ENCODE measurements around the gene MYO1B. TPM values are rescaled to one million over a fixed set of nuclear protein-coding genes. Genes with fewer than 3 reads are reported as not detected.

MYO1B gene
- polyA plus RNA-seq, 2 donors: 12.9 to 25.6 TPM

- Histone ChIP-seq H3K9me3 (ENCODE audit: control insufficient read depth in 2 of 2, insufficient read depth in 1 of 2, low read depth in 1 of 2, low read length in 1 of 2) (no peaks in the 10 kb centered on the region), H3K4me1 (ENCODE audit: control insufficient read depth in 2 of 2, insufficient read depth in 2 of 2, low read length in 1 of 2) (no peaks in the 10 kb centered on the region), H3K27me3 (ENCODE audit: control insufficient read depth in 1 of 2, insufficient read depth in 2 of 2, low read length in 2 of 2) (no peaks in the 10 kb centered on the region), H3K4me3 (ENCODE audit: low read depth in 1 of 2, low read length in 2 of 2) (no peak overlapping the region), H3K36me3 (ENCODE audit: control insufficient read depth in 2 of 2, insufficient read depth in 2 of 2, low read length in 1 of 2) (no peaks in the 10 kb centered on the region), H3K27ac (ENCODE audit: low read depth in 2 of 2, low read length in 1 of 2) (no peak overlapping the region)
- 86 to 89% methylated on average over 13 of the region's 13 CpGs for WGBS, 2 donors
Measured at GRCh38 chr2:191280834-191281756, 35.9 kb downstream of the MYO1B start.

GRCh38 chr2:191285252-191285651 lies 40.0 kb downstream of the MYO1B start:
- no peaks in the 10 kb centered on the region for H3K27me3 ChIP-seq (ENCODE audit: control insufficient read depth in 1 of 2, insufficient read depth in 2 of 2, low read length in 2 of 2)
- 89 to 95% methylated on average over 11 of the region's 11 CpGs for WGBS, 2 donors

GRCh38 chr2:191287820-191288219 lies 42.6 kb downstream of the MYO1B start:
- Histone ChIP-seq H3K27ac (ENCODE audit: low read depth in 2 of 2, low read length in 1 of 2) (no peak overlapping the region), H3K27me3 (ENCODE audit: control insufficient read depth in 1 of 2, insufficient read depth in 2 of 2, low read length in 2 of 2) (no peaks in the 10 kb centered on the region), H3K9me3 (ENCODE audit: control insufficient read depth in 2 of 2, insufficient read depth in 1 of 2, low read depth in 1 of 2, low read length in 1 of 2) (no peaks in the 10 kb centered on the region), H3K36me3 (ENCODE audit: control insufficient read depth in 2 of 2, insufficient read depth in 2 of 2, low read length in 1 of 2) (no peaks in the 10 kb centered on the region), H3K4me1 (ENCODE audit: control insufficient read depth in 2 of 2, insufficient read depth in 2 of 2, low read length in 1 of 2) (peaks cover 0 to 2% of the 10 kb centered on the region in 2 donors), H3K4me3 (ENCODE audit: low read depth in 1 of 2, low read length in 2 of 2) (no peak overlapping the region)
- 78 to 81% methylated on average over 4 of the region's 4 CpGs for WGBS, 2 donors

More at GRCh38 chr2:191285252-191285651, 40.0 kb downstream of the MYO1B start:
- Histone ChIP-seq H3K9me3 (ENCODE audit: control insufficient read depth in 2 of 2, insufficient read depth in 1 of 2, low read depth in 1 of 2, low read length in 1 of 2) (no peaks in the 10 kb centered on the region), H3K4me1 (ENCODE audit: control insufficient read depth in 2 of 2, insufficient read depth in 2 of 2, low read length in 1 of 2) (no peaks in the 10 kb centered on the region), H3K36me3 (ENCODE audit: control insufficient read depth in 2 of 2, insufficient read depth in 2 of 2, low read length in 1 of 2) (no peaks in the 10 kb centered on the region), H3K4me3 (ENCODE audit: low read depth in 1 of 2, low read length in 2 of 2) (no peak overlapping the region), H3K27ac (ENCODE audit: low read depth in 2 of 2, low read length in 1 of 2) (no peak overlapping the region)

- no peaks in the 10 kb centered on the region for H3K9me3 ChIP-seq (ENCODE audit: control insufficient read depth in 2 of 2, insufficient read depth in 1 of 2, low read depth in 1 of 2, low read length in 1 of 2)
- H3K4me1 ChIP-seq (ENCODE audit: control insufficient read depth in 2 of 2, insufficient read depth in 2 of 2, low read length in 1 of 2): peaks cover 0 to 2% of the 10 kb centered on the region in 2 donors
- no peak overlapping the region for H3K4me3 ChIP-seq (ENCODE audit: low read depth in 1 of 2, low read length in 2 of 2)
- no peak overlapping the region for H3K27ac ChIP-seq (ENCODE audit: low read depth in 2 of 2, low read length in 1 of 2)
- no peaks in the 10 kb centered on the region for H3K36me3 ChIP-seq (ENCODE audit: control insufficient read depth in 2 of 2, insufficient read depth in 2 of 2, low read length in 1 of 2)
- WGBS, 2 donors: 74 to 76% methylated on average over 7 of the region's 7 CpGs
- no peaks in the 10 kb centered on the region for H3K27me3 ChIP-seq (ENCODE audit: control insufficient read depth in 1 of 2, insufficient read depth in 2 of 2, low read length in 2 of 2)
Measured at GRCh38 chr2:191289049-191289448, 43.8 kb downstream of the MYO1B start.

DNA sequence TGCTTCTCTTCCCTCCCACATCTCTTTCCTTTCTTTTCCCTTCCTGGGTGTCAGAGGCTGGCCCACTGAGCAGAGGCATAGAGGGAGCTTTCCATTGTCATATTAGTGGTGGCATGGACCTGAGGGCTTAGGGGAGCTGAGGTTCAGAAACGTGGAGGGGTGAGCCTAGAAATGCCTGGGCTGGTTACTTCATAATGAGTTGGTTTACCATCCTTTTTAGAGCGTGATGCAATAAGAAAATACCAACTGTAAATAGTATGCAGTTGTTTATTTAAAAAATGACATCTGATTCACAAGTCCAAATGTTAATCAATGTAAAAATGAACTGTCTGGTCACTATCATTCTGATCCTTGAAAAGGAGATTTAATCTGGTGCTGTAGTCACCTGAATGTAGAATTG lies 46.3 kb downstream of the MYO1B start:
- no peaks in the 10 kb centered on the region for H3K9me3 ChIP-seq (ENCODE audit: control insufficient read depth in 2 of 2, insufficient read depth in 1 of 2, low read depth in 1 of 2, low read length in 1 of 2)
- no peaks in the 10 kb centered on the region for H3K36me3 ChIP-seq (ENCODE audit: control insufficient read depth in 2 of 2, insufficient read depth in 2 of 2, low read length in 1 of 2)
- H3K27ac ChIP-seq (ENCODE audit: low read depth in 2 of 2, low read length in 1 of 2): no peak overlapping the region
- H3K4me1 ChIP-seq (ENCODE audit: control insufficient read depth in 2 of 2, insufficient read depth in 2 of 2, low read length in 1 of 2): peaks cover 0 to 2% of the 10 kb centered on the region in 2 donors
- WGBS, 2 donors: 63 to 65% methylated on average over 2 of the region's 2 CpGs
- no peak overlapping the region for H3K4me3 ChIP-seq (ENCODE audit: low read depth in 1 of 2, low read length in 2 of 2)
- no peaks in the 10 kb centered on the region for H3K27me3 ChIP-seq (ENCODE audit: control insufficient read depth in 1 of 2, insufficient read depth in 2 of 2, low read length in 2 of 2)

DNA sequence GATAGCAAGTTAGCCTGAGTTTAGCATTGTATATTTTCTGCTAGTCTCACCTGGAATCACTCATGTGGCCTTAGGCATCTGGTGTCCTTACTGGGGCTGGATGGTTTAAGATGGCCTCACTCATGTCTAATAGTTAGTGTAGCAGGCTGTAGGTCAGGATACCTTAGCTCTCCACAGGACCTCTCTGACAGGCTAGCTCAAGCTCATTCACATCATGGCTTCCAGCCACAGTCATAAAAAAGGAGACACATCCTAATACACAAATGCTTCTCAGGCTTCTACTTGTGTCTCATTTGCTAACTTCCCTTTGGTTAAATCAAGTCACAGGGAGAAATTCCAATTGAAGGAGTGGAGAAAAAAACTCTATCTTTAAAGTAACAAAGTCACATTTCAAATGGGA lies 47.7 kb downstream of the MYO1B start:
- Histone ChIP-seq H3K9me3 (ENCODE audit: control insufficient read depth in 2 of 2, insufficient read depth in 1 of 2, low read depth in 1 of 2, low read length in 1 of 2) (no peaks in the 10 kb centered on the region), H3K36me3 (ENCODE audit: control insufficient read depth in 2 of 2, insufficient read depth in 2 of 2, low read length in 1 of 2) (no peaks in the 10 kb centered on the region), H3K4me1 (ENCODE audit: control insufficient read depth in 2 of 2, insufficient read depth in 2 of 2, low read length in 1 of 2) (peaks cover 0 to 2% of the 10 kb centered on the region in 2 donors), H3K27ac (ENCODE audit: low read depth in 2 of 2, low read length in 1 of 2) (no peak overlapping the region), H3K27me3 (ENCODE audit: control insufficient read depth in 1 of 2, insufficient read depth in 2 of 2, low read length in 2 of 2) (no peaks in the 10 kb centered on the region), H3K4me3 (ENCODE audit: low read depth in 1 of 2, low read length in 2 of 2) (no peak overlapping the region)

DNA sequence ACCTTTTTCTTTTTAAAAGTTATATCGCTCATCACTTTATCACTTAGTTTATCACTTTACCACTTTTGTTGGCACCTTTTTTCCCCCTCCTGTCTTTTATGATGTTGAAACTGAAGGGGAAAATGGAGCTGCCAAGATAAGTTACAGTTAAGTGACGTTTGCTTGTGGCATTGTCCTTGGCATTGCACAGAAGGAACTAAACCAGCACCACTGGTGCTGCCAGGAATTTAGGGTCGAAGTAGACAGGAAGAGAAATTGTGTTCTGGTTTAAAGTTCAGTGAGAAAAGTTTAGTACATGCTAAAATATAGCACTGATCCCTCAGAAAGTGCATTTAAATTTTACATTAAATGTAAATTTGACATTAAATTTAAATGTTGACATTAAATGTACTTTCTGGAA lies 49.9 kb downstream of the MYO1B start:
- H3K27me3 ChIP-seq (ENCODE audit: control insufficient read depth in 1 of 2, insufficient read depth in 2 of 2, low read length in 2 of 2): no peaks in the 10 kb centered on the region
- peaks cover 0 to 2% of the 10 kb centered on the region in 2 donors for H3K4me1 ChIP-seq (ENCODE audit: control insufficient read depth in 2 of 2, insufficient read depth in 2 of 2, low read length in 1 of 2)
- WGBS, 2 donors: 38 to 39% methylated on average over 3 of the region's 3 CpGs
- H3K9me3 ChIP-seq (ENCODE audit: control insufficient read depth in 2 of 2, insufficient read depth in 1 of 2, low read depth in 1 of 2, low read length in 1 of 2): no peaks in the 10 kb centered on the region
- no peaks in the 10 kb centered on the region for H3K36me3 ChIP-seq (ENCODE audit: control insufficient read depth in 2 of 2, insufficient read depth in 2 of 2, low read length in 1 of 2)
- no peak overlapping the region for H3K27ac ChIP-seq (ENCODE audit: low read depth in 2 of 2, low read length in 1 of 2)
- H3K4me3 ChIP-seq (ENCODE audit: low read depth in 1 of 2, low read length in 2 of 2): no peak overlapping the region

GRCh38 chr2:191296083-191297006 lies 51.1 kb downstream of the MYO1B start:
- no peaks in the 10 kb centered on the region for H3K36me3 ChIP-seq (ENCODE audit: control insufficient read depth in 2 of 2, insufficient read depth in 2 of 2, low read length in 1 of 2)
- no peaks in the 10 kb centered on the region for H3K27me3 ChIP-seq (ENCODE audit: control insufficient read depth in 1 of 2, insufficient read depth in 2 of 2, low read length in 2 of 2)
- no peak overlapping the region for H3K4me3 ChIP-seq (ENCODE audit: low read depth in 1 of 2, low read length in 2 of 2)
- H3K9me3 ChIP-seq (ENCODE audit: control insufficient read depth in 2 of 2, insufficient read depth in 1 of 2, low read depth in 1 of 2, low read length in 1 of 2): no peaks in the 10 kb centered on the region
- H3K27ac ChIP-seq (ENCODE audit: low read depth in 2 of 2, low read length in 1 of 2): no peak overlapping the region
- peaks cover 0 to 1% of the 10 kb centered on the region in 2 donors for H3K4me1 ChIP-seq (ENCODE audit: control insufficient read depth in 2 of 2, insufficient read depth in 2 of 2, low read length in 1 of 2)
- 73 to 81% methylated on average over 8 of the region's 8 CpGs for WGBS, 2 donors

DNA sequence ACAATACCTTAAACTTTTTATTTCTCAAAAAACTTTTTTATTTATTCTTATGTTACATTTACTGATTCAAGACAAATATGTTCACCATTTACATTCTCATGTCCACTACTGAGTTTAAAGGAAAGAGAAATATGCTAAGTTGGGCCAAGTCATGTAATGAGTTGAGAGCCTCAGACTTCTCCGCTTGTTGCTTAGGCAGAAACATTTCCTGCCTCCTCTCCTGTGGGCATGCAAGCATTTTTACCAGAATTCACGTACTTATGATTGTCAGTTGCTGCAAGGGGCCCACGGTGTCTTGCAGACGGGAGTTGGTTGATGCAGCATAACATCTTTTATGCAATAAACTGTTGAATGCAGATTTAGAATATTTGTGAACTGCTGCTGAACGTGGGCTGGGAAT lies 51.8 kb downstream of the MYO1B start:
- Histone ChIP-seq H3K36me3 (ENCODE audit: control insufficient read depth in 2 of 2, insufficient read depth in 2 of 2, low read length in 1 of 2) (no peaks in the 10 kb centered on the region), H3K27ac (ENCODE audit: low read depth in 2 of 2, low read length in 1 of 2) (no peak overlapping the region), H3K9me3 (ENCODE audit: control insufficient read depth in 2 of 2, insufficient read depth in 1 of 2, low read depth in 1 of 2, low read length in 1 of 2) (no peaks in the 10 kb centered on the region), H3K4me1 (ENCODE audit: control insufficient read depth in 2 of 2, insufficient read depth in 2 of 2, low read length in 1 of 2) (no peaks in the 10 kb centered on the region), H3K27me3 (ENCODE audit: control insufficient read depth in 1 of 2, insufficient read depth in 2 of 2, low read length in 2 of 2) (no peaks in the 10 kb centered on the region), H3K4me3 (ENCODE audit: low read depth in 1 of 2, low read length in 2 of 2) (no peak overlapping the region)
- WGBS, 2 donors: 60% methylated on average over 5 of the region's 5 CpGs
